Hepatocyte (in vitro differentiated cells): ENCODE results near the gene NBAS. TPM values are rescaled to one million over a fixed set of nuclear protein-coding genes. Genes with fewer than 3 reads are reported as not detected.

Experiments used
- DNase-seq: peaks from one replicate; pipeline ENCODE4 v3.0.0-alpha.2; 2016; ENCODE audit warnings: low spot score
- H2AFZ ChIP-seq: fragments of 200-600 bp; sonication (generic); 2 replicates; pipeline ENCODE4 v1.6.0; 2016; ENCODE audit warnings: antibody characterized with exemption, mild to moderate bottlenecking
- H3K27ac ChIP-seq: fragments of 200-600 bp; sonication (generic); 2 replicates; pipeline ENCODE4 v1.5.1; 2016; ENCODE audit warnings: mild to moderate bottlenecking
- H3K27me3 ChIP-seq: fragments of 200-600 bp; sonication (generic); 2 replicates; pipeline ENCODE4 v1.6.1; 2016
- H3K36me3 ChIP-seq: fragments of 200-600 bp; sonication (generic); replicated peaks from 2 replicates; pipeline ENCODE4 v1.5.1; 2016; ENCODE audit warnings: low read depth; ENCODE audit not compliant: insufficient read depth
- H3K4me1 ChIP-seq: fragments of 200-600 bp; sonication (generic); 2 replicates; pipeline ENCODE4 v1.5.1; 2016; ENCODE audit warnings: mild to moderate bottlenecking, moderate library complexity; ENCODE audit not compliant: insufficient read depth
- H3K4me2 ChIP-seq: fragments of 200-600 bp; sonication (generic); 2 replicates; pipeline ENCODE4 v1.6.0; 2016
- H3K4me3 ChIP-seq: fragments of 200-600 bp; sonication (generic); 2 replicates; pipeline ENCODE4 v1.5.1; 2016; ENCODE audit warnings: mild to moderate bottlenecking
- H3K79me2 ChIP-seq: fragments of 200-600 bp; sonication (generic); 2 replicates; pipeline ENCODE4 v1.6.0; 2017; ENCODE audit warnings: mild to moderate bottlenecking
- H3K9me2 ChIP-seq: fragments of 200-600 bp; sonication (generic); replicated peaks from 2 replicates; pipeline ENCODE4 v1.6.0; 2017; ENCODE audit warnings: mild to moderate bottlenecking; ENCODE audit not compliant: insufficient read depth
- H3K9me3 ChIP-seq: fragments of 200-600 bp; sonication (generic); 2 replicates; pipeline ENCODE4 v1.5.1; 2016; ENCODE audit warnings: low read depth, mild to moderate bottlenecking
- H4K20me1 ChIP-seq: fragments of 200-600 bp; sonication (generic); 2 replicates; pipeline ENCODE4 v1.6.0; 2016; ENCODE audit warnings: mild to moderate bottlenecking; ENCODE audit not compliant: insufficient read depth, poor library complexity, severe bottlenecking
- EZH2 ChIP-seq: fragments of 200-600 bp; sonication (generic); IDR thresholded peaks from 2 replicates; pipeline ENCODE4 v1.6.1; 2016; ENCODE audit warnings: antibody characterized with exemption, mild to moderate bottlenecking, borderline replicate concordance
- EZH2phosphoT487 ChIP-seq: fragments of 200-600 bp; sonication (generic); IDR thresholded peaks from one replicate; pipeline ENCODE4 v1.6.1; 2018; ENCODE audit warnings: antibody characterized with exemption, mild to moderate bottlenecking, low read depth, moderate library complexity; ENCODE audit not compliant: unreplicated experiment, severe bottlenecking
- WGBS: methylation state at CpG from one replicate; pipeline ENCODE4 v1.1.6; 2016; ENCODE audit warnings: low lambda C conversion rate; ENCODE audit errors: missing lambda C conversion rate; 5-methylcytosine and 5-hydroxymethylcytosine counted together
- polyA plus RNA-seq: library from polyadenylated mRNA; unstranded; fragments of >200 nt; fragmentation: Nextera tagmentation; extraction: Ambion mirVana; gene quantifications from 2 replicates; pipeline ENCODE4 v1.2.1, GENCODE V29; 2016
- total RNA-seq: library from RNA; depleted of rRNA; stranded (reverse); fragments of >200 nt; gene quantifications from 2 replicates; pipeline ENCODE4 v1.2.3, GENCODE V29; 2014
- TF ChIP-seq, protein P1 (sequence below): fragments of 200-600 bp; sonication (generic); IDR thresholded peaks from 2 replicates; pipeline ENCODE4 v1.5.1; 2016; ENCODE audit warnings: antibody characterized with exemption, mild to moderate bottlenecking; ENCODE audit not compliant: poor library complexity

The NBAS gene
- total and polyA plus RNA-seq, 2 experiments from 2014 or later = 20.8 to 47.2 TPM

DNA sequence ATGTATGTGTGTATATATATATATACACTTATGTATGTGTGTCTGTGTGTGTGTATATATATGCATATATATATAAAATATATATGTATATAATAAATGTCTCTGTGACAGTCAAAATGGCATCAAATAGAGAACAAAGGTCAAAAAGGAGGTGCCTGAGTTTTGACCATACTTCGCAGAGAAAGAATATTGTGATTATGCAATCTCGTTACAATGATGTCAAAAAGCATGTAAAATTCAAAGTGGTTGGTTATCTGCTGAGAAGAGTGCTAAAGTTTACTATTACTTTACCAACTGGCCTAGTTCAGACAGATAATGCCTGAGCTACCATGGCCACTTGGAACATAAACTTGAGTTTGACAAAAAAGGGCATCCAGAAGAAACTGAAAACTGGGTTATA lies 375.0 kb downstream of the NBAS start:
- TF ChIP-seq EZH2 = no peak
- TF ChIP-seq EZH2phosphoT487 = no peak
- TF ChIP-seq, protein P1, sequence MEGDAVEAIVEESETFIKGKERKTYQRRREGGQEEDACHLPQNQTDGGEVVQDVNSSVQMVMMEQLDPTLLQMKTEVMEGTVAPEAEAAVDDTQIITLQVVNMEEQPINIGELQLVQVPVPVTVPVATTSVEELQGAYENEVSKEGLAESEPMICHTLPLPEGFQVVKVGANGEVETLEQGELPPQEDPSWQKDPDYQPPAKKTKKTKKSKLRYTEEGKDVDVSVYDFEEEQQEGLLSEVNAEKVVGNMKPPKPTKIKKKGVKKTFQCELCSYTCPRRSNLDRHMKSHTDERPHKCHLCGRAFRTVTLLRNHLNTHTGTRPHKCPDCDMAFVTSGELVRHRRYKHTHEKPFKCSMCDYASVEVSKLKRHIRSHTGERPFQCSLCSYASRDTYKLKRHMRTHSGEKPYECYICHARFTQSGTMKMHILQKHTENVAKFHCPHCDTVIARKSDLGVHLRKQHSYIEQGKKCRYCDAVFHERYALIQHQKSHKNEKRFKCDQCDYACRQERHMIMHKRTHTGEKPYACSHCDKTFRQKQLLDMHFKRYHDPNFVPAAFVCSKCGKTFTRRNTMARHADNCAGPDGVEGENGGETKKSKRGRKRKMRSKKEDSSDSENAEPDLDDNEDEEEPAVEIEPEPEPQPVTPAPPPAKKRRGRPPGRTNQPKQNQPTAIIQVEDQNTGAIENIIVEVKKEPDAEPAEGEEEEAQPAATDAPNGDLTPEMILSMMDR = no peak
- 85% methylated on average over 2 of the region's 2 CpGs for WGBS
- Histone ChIP-seq H3K4me1 (peaks cover 8% of the 10 kb centered on the region), H2AFZ (no peak overlapping the region), H3K79me2 (no peaks in the 10 kb centered on the region), H4K20me1 (no peaks in the 10 kb centered on the region), H3K36me3 (no peaks in the 10 kb centered on the region), H3K9me2 (no peaks in the 10 kb centered on the region), H3K4me3 (no peak overlapping the region), H3K4me2 (no peak overlapping the region), H3K27ac (no peak overlapping the region), H3K9me3 (no peaks in the 10 kb centered on the region), H3K27me3 (no peaks in the 10 kb centered on the region)
- DNase-seq = no peak

DNA sequence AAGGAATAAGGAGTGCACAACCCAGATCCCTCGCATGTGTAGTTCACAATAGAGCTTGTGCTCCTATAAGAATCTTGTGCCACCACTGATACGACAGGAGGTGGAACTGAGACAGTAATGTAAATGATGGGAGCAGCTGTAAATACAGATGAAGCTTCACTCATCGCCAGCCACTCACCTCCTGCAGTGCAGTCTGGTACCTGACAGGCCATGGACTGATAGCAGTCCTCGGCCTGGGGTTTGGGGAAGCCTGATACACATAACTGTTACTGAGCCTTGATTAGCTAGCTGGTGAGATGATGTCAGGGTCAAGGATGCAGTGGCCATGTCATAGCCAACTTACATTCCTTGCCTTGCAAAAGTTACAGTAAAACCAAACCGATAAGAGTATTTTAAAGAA lies 376.6 kb downstream of the NBAS start:
- Histone ChIP-seq H3K36me3 (no peaks in the 10 kb centered on the region), H3K4me3 (no peak overlapping the region), H3K9me3 (no peaks in the 10 kb centered on the region), H3K4me1 (peaks cover 8% of the 10 kb centered on the region), H3K27me3 (no peaks in the 10 kb centered on the region), H3K79me2 (no peaks in the 10 kb centered on the region), H3K9me2 (no peaks in the 10 kb centered on the region), H4K20me1 (no peaks in the 10 kb centered on the region), H2AFZ (no peak overlapping the region), H3K4me2 (no peak overlapping the region), H3K27ac (no peak overlapping the region)
- TF ChIP-seq, protein P1 = no peak
- TF ChIP-seq EZH2phosphoT487 = no peak
- TF ChIP-seq EZH2 = no peak
- no peak for DNase-seq
- 94% methylated on average over 5 of the region's 5 CpGs for WGBS

DNA sequence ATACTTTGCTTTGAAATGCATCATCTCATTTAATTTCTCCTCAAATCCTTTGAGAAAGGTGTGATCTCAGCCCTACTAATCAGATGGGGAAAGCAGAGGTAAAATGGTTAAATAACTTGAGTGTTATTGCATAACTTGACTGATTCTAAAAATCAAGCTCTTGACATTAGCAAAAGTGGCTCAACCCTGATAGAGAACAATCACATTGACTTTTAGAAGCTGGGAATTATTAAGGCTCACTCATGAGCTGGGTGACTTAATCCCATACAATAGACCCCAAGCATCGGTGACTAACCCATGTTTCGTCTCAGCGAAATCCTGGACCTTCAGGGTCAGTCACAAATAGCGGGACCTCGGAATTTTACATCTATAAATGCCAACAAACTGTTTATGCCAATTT lies 378.9 kb downstream of the NBAS start:
- no peak for TF ChIP-seq EZH2phosphoT487
- TF ChIP-seq, protein P1 = no peak
- TF ChIP-seq EZH2 = no peak
- Histone ChIP-seq H3K36me3 (no peaks in the 10 kb centered on the region), H3K27ac (no peak overlapping the region), H3K79me2 (no peaks in the 10 kb centered on the region), H3K4me1 (peaks cover 8% of the 10 kb centered on the region), H3K27me3 (no peaks in the 10 kb centered on the region), H3K4me2 (no peak overlapping the region), H2AFZ (no peak overlapping the region), H3K9me2 (no peaks in the 10 kb centered on the region), H4K20me1 (no peaks in the 10 kb centered on the region), H3K4me3 (no peak overlapping the region), H3K9me3 (no peaks in the 10 kb centered on the region)
- WGBS = 96% methylated on average over 5 of the region's 5 CpGs
- DNase-seq = no peak

DNA sequence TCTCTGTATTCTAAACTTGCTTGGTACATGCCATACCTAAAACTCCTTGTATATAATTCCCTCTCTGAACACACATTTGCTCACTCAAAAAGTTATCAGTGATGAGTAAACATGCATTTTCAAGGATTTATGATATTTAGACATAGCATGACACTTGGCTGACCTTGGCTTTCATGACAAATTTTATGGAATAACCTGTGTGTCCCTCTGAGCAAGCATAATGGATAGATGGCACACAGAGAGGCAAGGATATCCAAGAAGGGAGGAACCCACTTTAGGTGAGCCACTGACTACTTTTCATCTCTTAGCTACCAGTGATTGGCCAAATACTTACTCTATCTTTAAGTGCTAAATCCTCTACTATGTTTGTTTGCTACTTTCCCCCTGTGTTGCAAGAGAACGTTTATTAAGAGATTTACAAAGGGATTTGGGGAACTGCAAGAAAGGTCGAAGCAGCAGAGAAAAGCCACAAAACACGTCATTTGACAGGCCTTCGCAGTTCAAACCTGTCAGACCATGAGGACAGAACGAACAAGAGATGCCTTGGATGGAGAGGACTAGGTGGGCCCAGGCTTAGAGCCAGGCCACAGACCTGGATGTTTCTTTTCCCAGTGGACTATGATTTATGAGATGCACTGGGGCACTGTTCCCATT lies 379.9 kb downstream of the NBAS start:
- no peak for DNase-seq
- Histone ChIP-seq H3K4me1 (peaks cover 8% of the 10 kb centered on the region), H3K27me3 (no peaks in the 10 kb centered on the region), H3K9me3 (no peaks in the 10 kb centered on the region), H2AFZ (no peak overlapping the region), H4K20me1 (no peaks in the 10 kb centered on the region), H3K9me2 (no peaks in the 10 kb centered on the region), H3K36me3 (no peaks in the 10 kb centered on the region), H3K4me2 (no peak overlapping the region), H3K4me3 (no peak overlapping the region), H3K79me2 (no peaks in the 10 kb centered on the region), H3K27ac (no peak overlapping the region)
- TF ChIP-seq, protein P1 = no peak
- no peak for TF ChIP-seq EZH2
- TF ChIP-seq EZH2phosphoT487 = no peak
- WGBS = 44% methylated on average over 5 of the region's 5 CpGs
